ENCODE measurements around the gene SRD5A3.

The SRD5A3 gene

GRCh38 chr4:55407119-55407518, 61.1 kb downstream of the SRD5A3 start:
- no peak for DNase-seq (ENCODE audit: low read depth in 2 of 2)

- no peak for DNase-seq (ENCODE audit: low read depth in 2 of 2)
These were observed 61.7 kb downstream of the SRD5A3 start for GRCh38 chr4:55407764-55408163.

GRCh38 chr4:55409468-55410171, 63.6 kb downstream of the SRD5A3 start:
- no peak for DNase-seq (ENCODE audit: low read depth in 2 of 2)

- DNase-seq (ENCODE audit: low read depth in 2 of 2), result no peak
These were observed 64.4 kb downstream of the SRD5A3 start for GRCh38 chr4:55410431-55410830.

- DNase-seq (ENCODE audit: low read depth in 2 of 2), result no peak
These were observed 65.6 kb downstream of the SRD5A3 start for GRCh38 chr4:55411621-55412020.

GRCh38 chr4:55416176-55416575, 70.1 kb downstream of the SRD5A3 start:
- no peak for DNase-seq (ENCODE audit: low read depth in 2 of 2)

All from fibroblast of skin of left biceps (primary cell).